ENCODE data around the gene CUX1. TPM values are rescaled to one million over a fixed set of nuclear protein-coding genes. Genes with fewer than 3 reads are reported as not detected.

Gene CUX1
- total RNA-seq, 4 donors from 2014 or later, result 93.8 to 156 (median 112) TPM

GRCh38 chr7:101991860-101992259, 174.4 kb downstream of the CUX1 start:
- Histone ChIP-seq H3K4me3 (replicated peaks in 1 of 3) (no peak overlapping the region), H3K4me1 (no peaks in the 10 kb centered on the region), H3K27me3 (no peaks in the 10 kb centered on the region), H3K36me3 (no peaks in the 10 kb centered on the region), H3K9me3 (no peaks in the 10 kb centered on the region), H3K27ac (no peak overlapping the region)
- WGBS, 2 donors, result 79 to 91% methylated on average over 3 of the region's 3 CpGs
- TF ChIP-seq POLR2A (IDR thresholded peaks at IDR 0.05), result no peak
- TF ChIP-seq, protein P1, sequence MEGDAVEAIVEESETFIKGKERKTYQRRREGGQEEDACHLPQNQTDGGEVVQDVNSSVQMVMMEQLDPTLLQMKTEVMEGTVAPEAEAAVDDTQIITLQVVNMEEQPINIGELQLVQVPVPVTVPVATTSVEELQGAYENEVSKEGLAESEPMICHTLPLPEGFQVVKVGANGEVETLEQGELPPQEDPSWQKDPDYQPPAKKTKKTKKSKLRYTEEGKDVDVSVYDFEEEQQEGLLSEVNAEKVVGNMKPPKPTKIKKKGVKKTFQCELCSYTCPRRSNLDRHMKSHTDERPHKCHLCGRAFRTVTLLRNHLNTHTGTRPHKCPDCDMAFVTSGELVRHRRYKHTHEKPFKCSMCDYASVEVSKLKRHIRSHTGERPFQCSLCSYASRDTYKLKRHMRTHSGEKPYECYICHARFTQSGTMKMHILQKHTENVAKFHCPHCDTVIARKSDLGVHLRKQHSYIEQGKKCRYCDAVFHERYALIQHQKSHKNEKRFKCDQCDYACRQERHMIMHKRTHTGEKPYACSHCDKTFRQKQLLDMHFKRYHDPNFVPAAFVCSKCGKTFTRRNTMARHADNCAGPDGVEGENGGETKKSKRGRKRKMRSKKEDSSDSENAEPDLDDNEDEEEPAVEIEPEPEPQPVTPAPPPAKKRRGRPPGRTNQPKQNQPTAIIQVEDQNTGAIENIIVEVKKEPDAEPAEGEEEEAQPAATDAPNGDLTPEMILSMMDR (IDR thresholded peaks at IDR 0.05), result no peak
- no peak for DNase-seq
- intact Hi-C loops (cut with DNase I), result no loop called here

GRCh38 chr7:101993311-101993710, 175.9 kb downstream of the CUX1 start:
- DNase-seq, result no peak
- Histone ChIP-seq H3K36me3 (no peaks in the 10 kb centered on the region), H3K9me3 (no peaks in the 10 kb centered on the region), H3K27ac (no peak overlapping the region), H3K27me3 (no peaks in the 10 kb centered on the region), H3K4me1 (peaks cover 0 to 4% of the 10 kb centered on the region in 2 donors), H3K4me3 (replicated peaks in 1 of 3) (no peak overlapping the region)
- TF ChIP-seq, protein P1 (IDR thresholded peaks at IDR 0.05), result no peak
- no peak for TF ChIP-seq POLR2A (IDR thresholded peaks at IDR 0.05)
- WGBS, 2 donors, result 93% methylated on average over 8 of the region's 8 CpGs
- intact Hi-C loops (cut with DNase I), result no loop called here

GRCh38 chr7:101995121-101995520, 177.7 kb downstream of the CUX1 start:
- Histone ChIP-seq H3K36me3 (no peaks in the 10 kb centered on the region), H3K4me1 (peaks cover 0 to 6% of the 10 kb centered on the region in 2 donors), H3K27ac (no peak overlapping the region), H3K9me3 (no peaks in the 10 kb centered on the region), H3K27me3 (no peaks in the 10 kb centered on the region), H3K4me3 (replicated peaks in 1 of 3) (no peak overlapping the region)
- 81 to 85% methylated on average over 5 of the region's 5 CpGs for WGBS, 2 donors
- TF ChIP-seq, protein P1 (IDR thresholded peaks at IDR 0.05), result no peak
- no peak for TF ChIP-seq POLR2A (IDR thresholded peaks at IDR 0.05)
- intact Hi-C loops (cut with DNase I), result no loop called here
- DNase-seq, result peak in 1 of 2 donors; percentile 12

GRCh38 chr7:101996131-101996691, 178.8 kb downstream of the CUX1 start:
- Histone ChIP-seq H3K4me1 (peaks cover 0 to 6% of the 10 kb centered on the region in 2 donors), H3K9me3 (no peaks in the 10 kb centered on the region), H3K27me3 (no peaks in the 10 kb centered on the region), H3K4me3 (replicated peaks in 1 of 3) (no peak overlapping the region), H3K36me3 (no peaks in the 10 kb centered on the region), H3K27ac (no peak overlapping the region)
- no peak for DNase-seq
- WGBS, 2 donors, result 81 to 87% methylated on average over 10 of the region's 10 CpGs
- intact Hi-C loops (cut with DNase I), result no loop called here
- TF ChIP-seq, protein P1 (IDR thresholded peaks at IDR 0.05), result no peak

- intact Hi-C loops (cut with DNase I), result no loop called here
- Histone ChIP-seq H3K4me3 (replicated peaks in 1 of 3) (no peak overlapping the region), H3K9me3 (no peaks in the 10 kb centered on the region), H3K27ac (no peak overlapping the region), H3K27me3 (no peaks in the 10 kb centered on the region), H3K36me3 (no peaks in the 10 kb centered on the region), H3K4me1 (peaks cover 0 to 6% of the 10 kb centered on the region in 2 donors)
- TF ChIP-seq, protein P1 (IDR thresholded peaks at IDR 0.05), result no peak
- no peak for TF ChIP-seq POLR2A (IDR thresholded peaks at IDR 0.05)
- no peak for DNase-seq
- WGBS, 2 donors, result 96% methylated on average over 16 of the region's 16 CpGs
Measured at GRCh38 chr7:101996876-101997275, 179.4 kb downstream of the CUX1 start.
